WTC11 (cell line): ENCODE measurements around the gene DSG3. TPM values are rescaled to one million over a fixed set of nuclear protein-coding genes. Genes with fewer than 3 reads are reported as not detected.

Source experiments
- ATAC-seq: fragments of 200-7000 bp; cut with Tn5 transposase; 2 replicates; pipeline ENCODE4 v1.10.0; 2021; ENCODE audit warnings: mild to moderate bottlenecking, moderate library complexity
- CTCF ChIA-PET: fragments of 300-600 bp; sonication (Branson Sonifier 250); formaldehyde crosslinking; loops from one replicate; lab custom pipeline; 2021; ENCODE audit warnings: antibody characterized with exemption; lab: Charles Lee
- POLR2A ChIA-PET: fragments of 350-600 bp; sonication (Branson Sonifier 250); formaldehyde crosslinking; loops from one replicate; lab custom pipeline; 2021; ENCODE audit warnings: antibody characterized with exemption; lab: Charles Lee
- DNase-seq: peaks from one replicate; pipeline ENCODE4 v3.0.0; 2021; ENCODE audit warnings: low spot score
- H3K27ac Mint-ChIP-seq: 2 replicates; pipeline ENCODE4 v1.8.0; 2021; ENCODE audit warnings: mixed read lengths
- H3K27me3 Mint-ChIP-seq: 2 replicates; pipeline ENCODE4 v1.8.0; 2021; ENCODE audit warnings: low read depth, mild to moderate bottlenecking, moderate library complexity, mixed read lengths
- H3K36me3 Mint-ChIP-seq: 2 replicates; pipeline ENCODE4 v1.8.0; 2021; ENCODE audit warnings: mixed read lengths
- H3K4me1 Mint-ChIP-seq: 2 replicates; pipeline ENCODE4 v1.8.0; 2022; ENCODE audit warnings: mixed read lengths
- H3K4me3 Mint-ChIP-seq: 2 replicates; pipeline ENCODE4 v1.8.0; 2021; ENCODE audit warnings: mild to moderate bottlenecking, moderate library complexity, mixed read lengths
- H3K9me3 Mint-ChIP-seq: 2 replicates; pipeline ENCODE4 v1.8.0; 2021; ENCODE audit warnings: mixed read lengths
- ATF3 ChIP-seq: sonication (generic); formaldehyde crosslinking; conservative IDR thresholded peaks from 2 replicates; pipeline ENCODE4 v1.8.1; 2022; ENCODE audit warnings: mild to moderate bottlenecking, missing genetic modification reagents
- ATF6 ChIP-seq: sonication (generic); formaldehyde crosslinking; IDR thresholded peaks from 2 replicates; pipeline ENCODE4 v1.8.1; 2023; ENCODE audit warnings: mild to moderate bottlenecking, missing genetic modification reagents
- EMX1 ChIP-seq: fragments of 250-450 bp; sonication (Bioruptor Pico); IDR thresholded peaks from 2 replicates; pipeline ENCODE4 v1.8.0; 2021; ENCODE audit warnings: mild to moderate bottlenecking
- ETV6 ChIP-seq: sonication (generic); formaldehyde crosslinking; IDR thresholded peaks from 2 replicates; pipeline ENCODE4 v1.8.1; 2022; ENCODE audit warnings: mild to moderate bottlenecking, missing genetic modification reagents
- FOXJ3 ChIP-seq: sonication (generic); formaldehyde crosslinking; IDR thresholded peaks from 2 replicates; pipeline ENCODE4 v1.9.0; 2021; ENCODE audit warnings: missing genetic modification reagents, mild to moderate bottlenecking, borderline replicate concordance
- FOXP4 ChIP-seq: sonication (generic); formaldehyde crosslinking; IDR thresholded peaks from 2 replicates; pipeline ENCODE4 v1.8.0; 2022; ENCODE audit warnings: mild to moderate bottlenecking, missing genetic modification reagents
- GABPB1 ChIP-seq: sonication (generic); formaldehyde crosslinking; IDR thresholded peaks from 2 replicates; pipeline ENCODE4 v1.8.1; 2023; ENCODE audit warnings: mild to moderate bottlenecking, missing genetic modification reagents
- HMGA2 ChIP-seq: fragments of 250-450 bp; sonication (Bioruptor Pico); IDR thresholded peaks from 2 replicates; pipeline ENCODE4 v1.4.0; 2021; ENCODE audit warnings: mild to moderate bottlenecking, moderate library complexity
- HMGXB4 ChIP-seq: sonication (generic); formaldehyde crosslinking; IDR thresholded peaks from 2 replicates; pipeline ENCODE4 v1.8.1; 2023; ENCODE audit warnings: mild to moderate bottlenecking, moderate library complexity, missing genetic modification reagents
- IRF2 ChIP-seq: sonication (generic); formaldehyde crosslinking; IDR thresholded peaks from 2 replicates; pipeline ENCODE4 v1.8.0; 2022; ENCODE audit warnings: low read depth, missing genetic modification reagents, borderline replicate concordance
- MXD4 ChIP-seq: fragments of 250-450 bp; sonication (Bioruptor Pico); IDR thresholded peaks from 2 replicates; pipeline ENCODE4 v1.8.0; 2021; ENCODE audit warnings: mild to moderate bottlenecking, moderate library complexity, borderline replicate concordance
- NFATC4 ChIP-seq: fragments of 250-450 bp; sonication (Bioruptor Pico); IDR thresholded peaks from 2 replicates; pipeline ENCODE4 v1.9.0; 2021; ENCODE audit warnings: mild to moderate bottlenecking
- NFYB ChIP-seq: sonication (generic); formaldehyde crosslinking; conservative IDR thresholded peaks from 2 replicates; pipeline ENCODE4 v1.8.0; 2022; ENCODE audit warnings: low read depth, missing genetic modification reagents
- NR1H2 ChIP-seq: sonication (generic); formaldehyde crosslinking; IDR thresholded peaks from 2 replicates; pipeline ENCODE4 v1.9.0; 2021; ENCODE audit warnings: mild to moderate bottlenecking, moderate library complexity, missing genetic modification reagents
- NR3C1 ChIP-seq: sonication (generic); formaldehyde crosslinking; conservative IDR thresholded peaks from 2 replicates; pipeline ENCODE4 v1.8.1; 2023; ENCODE audit warnings: low read depth, mild to moderate bottlenecking, missing genetic modification reagents
- PREB ChIP-seq: sonication (generic); formaldehyde crosslinking; IDR thresholded peaks from 2 replicates; pipeline ENCODE4 v1.8.1; 2022; ENCODE audit warnings: mild to moderate bottlenecking, missing genetic modification reagents, moderate library complexity, borderline replicate concordance
- PRRX2 ChIP-seq: fragments of 250-450 bp; sonication (Bioruptor Pico); IDR thresholded peaks from 2 replicates; pipeline ENCODE4 v1.8.0; 2021; ENCODE audit warnings: mild to moderate bottlenecking
- RORB ChIP-seq: fragments of 250-450 bp; sonication (Bioruptor Pico); IDR thresholded peaks from 2 replicates; pipeline ENCODE4 v1.9.0; 2021; ENCODE audit warnings: mild to moderate bottlenecking
- STAT6 ChIP-seq: sonication (generic); formaldehyde crosslinking; conservative IDR thresholded peaks from 2 replicates; pipeline ENCODE4 v1.8.1; 2023; ENCODE audit warnings: mild to moderate bottlenecking, low read depth, missing genetic modification reagents, moderate library complexity
- TP53 ChIP-seq: sonication (generic); formaldehyde crosslinking; IDR thresholded peaks from 2 replicates; pipeline ENCODE4 v1.8.1; 2023; ENCODE audit warnings: mild to moderate bottlenecking, missing genetic modification reagents
- USF1 ChIP-seq: sonication (generic); formaldehyde crosslinking; IDR thresholded peaks from 2 replicates; pipeline ENCODE4 v1.8.0; 2022; ENCODE audit warnings: mild to moderate bottlenecking, missing genetic modification reagents
- ZNF281 ChIP-seq: sonication (generic); formaldehyde crosslinking; IDR thresholded peaks from 2 replicates; pipeline ENCODE4 v1.8.0; 2023; ENCODE audit warnings: mild to moderate bottlenecking, missing genetic modification reagents
- total RNA-seq: library from RNA; stranded (reverse); gene quantifications from 3 replicates; pipeline ENCODE4 v1.2.3, GENCODE V29; 2021

Gene DSG3
- total RNA-seq, 1 experiment from 2014 or later = 0.04 TPM

GRCh38 chr18:31450409-31450808, 2.9 kb downstream of the DSG3 start (continued):
- TF ChIP-seq USF1 = no peak
- TF ChIP-seq EMX1 (CRISPR knock-in tag) = no peak
- TF ChIP-seq TP53 (CRISPR knock-in tag) = no peak
- TF ChIP-seq MXD4 (CRISPR knock-in tag) = no peak
- no peak for TF ChIP-seq NR1H2 (CRISPR knock-in tag)
- TF ChIP-seq ATF6 (CRISPR knock-in tag) = no peak
- TF ChIP-seq NFYB (CRISPR knock-in tag) = no peak

- Mint-ChIP-seq H3K4me3 (no peak overlapping the region), H3K4me1 (peaks cover 7% of the 10 kb centered on the region; the same call in 1 of the 2 replicates)
- DNase-seq = no peak
- TF ChIP-seq FOXJ3 (CRISPR knock-in tag) (no peak), GABPB1 (no peak), FOXP4 (CRISPR knock-in tag) (no peak), HMGXB4 (CRISPR knock-in tag) (no peak), ZNF281 (CRISPR knock-in tag) (no peak), NR3C1 (CRISPR knock-in tag) (no peak), EMX1 (CRISPR knock-in tag) (no peak), NFYB (CRISPR knock-in tag) (no peak), IRF2 (no peak), HMGA2 (CRISPR knock-in tag) (no peak), USF1 (no peak), ETV6 (CRISPR knock-in tag) (no peak), STAT6 (no peak), NFATC4 (CRISPR knock-in tag) (no peak), PRRX2 (CRISPR knock-in tag) (no peak), PREB (CRISPR knock-in tag) (no peak), ATF3 (CRISPR knock-in tag) (no peak), RORB (CRISPR knock-in tag) (no peak)
- TF ChIP-seq, all 79 proteins: peak for 0
- Mint-ChIP-seq H3K9me3 (no peaks in the 10 kb centered on the region), H3K27me3 (no peaks in the 10 kb centered on the region), H3K36me3 (no peaks in the 10 kb centered on the region), H3K27ac (no peak overlapping the region)
- POLR2A ChIA-PET = no interaction called here
- ATAC-seq = no peak
- CTCF ChIA-PET = interaction anchor here (1.0 kb wide), 1 partner anchor 27 kb away, joined by 3 read pairs; no protein-coding TSS in a partner anchor
Observed at GRCh38 chr18:31451625-31452024, 4.1 kb downstream of the DSG3 start.
